ENCODE data around the gene CSTA.
"Not testable (repeated sequence)": the region's sequence is repeated elsewhere in the genome, so short reads cannot be mapped to it uniquely, and the experiment has no call there.

CSTA gene

GRCh38 chr3:122362026-122362425, 37.0 kb downstream of the CSTA start:
- H2AFZ ChIP-seq (ENCODE audit: low read length), result no peak overlapping the region
- no peak overlapping the region for H3K9ac ChIP-seq (ENCODE audit: low read depth, low read length, poor library complexity, severe bottlenecking)
- H3K4me1 ChIP-seq (ENCODE audit: insufficient read depth, low read length, poor library complexity, severe bottlenecking), result no peaks in the 10 kb centered on the region
- no peaks in the 10 kb centered on the region for H3F3A ChIP-seq (ENCODE audit: low read depth)
- no peak overlapping the region for H3K4me3 ChIP-seq (ENCODE audit: low read length, poor library complexity, severe bottlenecking)
- no peaks in the 10 kb centered on the region for H3K27me3 ChIP-seq (ENCODE audit: insufficient read depth, low read length, poor library complexity, severe bottlenecking)
- H3K4me2 ChIP-seq (ENCODE audit: low read depth, low read length, poor library complexity, severe bottlenecking), result no peak overlapping the region
- H3K79me2 ChIP-seq (ENCODE audit: insufficient read depth, low read length), result no peaks in the 10 kb centered on the region
- H4K20me1 ChIP-seq (ENCODE audit: insufficient read depth, low read length, poor library complexity, severe bottlenecking), result no peaks in the 10 kb centered on the region
- no peaks in the 10 kb centered on the region for H3K9me3 ChIP-seq (ENCODE audit: insufficient read depth, low read depth, low read length)
- TF ChIP-seq CTCF (conservative IDR thresholded peaks at IDR 0.05; ENCODE audit: low read length) (no peak), EZH2phosphoT487 (IDR thresholded peaks at IDR 0.05; ENCODE audit: borderline replicate concordance) (no peak)
- H3K36me3 ChIP-seq (ENCODE audit: insufficient read depth, low read length), result peaks cover 35% of the 10 kb centered on the region; the same call in 1 of the 2 replicates
- no peaks in the 10 kb centered on the region for H3K9me2 ChIP-seq (replicated peaks; ENCODE audit: low read depth, low read length)

- Histone ChIP-seq H3K9me3 (ENCODE audit: insufficient read depth, low read depth, low read length) (no peaks in the 10 kb centered on the region), H3K36me3 (ENCODE audit: insufficient read depth, low read length) (peaks cover 37% of the 10 kb centered on the region), H3F3A (ENCODE audit: low read depth) (no peaks in the 10 kb centered on the region), H3K4me2 (ENCODE audit: low read depth, low read length, poor library complexity, severe bottlenecking) (no peak overlapping the region), H4K20me1 (ENCODE audit: insufficient read depth, low read length, poor library complexity, severe bottlenecking) (no peaks in the 10 kb centered on the region), H3K4me3 (ENCODE audit: low read length, poor library complexity, severe bottlenecking) (no peak overlapping the region), H3K27me3 (ENCODE audit: insufficient read depth, low read length, poor library complexity, severe bottlenecking) (no peaks in the 10 kb centered on the region), H3K4me1 (ENCODE audit: insufficient read depth, low read length, poor library complexity, severe bottlenecking) (no peaks in the 10 kb centered on the region), H2AFZ (ENCODE audit: low read length) (no peak overlapping the region), H3K79me2 (ENCODE audit: insufficient read depth, low read length) (no peaks in the 10 kb centered on the region), H3K9ac (ENCODE audit: low read depth, low read length, poor library complexity, severe bottlenecking) (no peak overlapping the region), H3K9me2 (replicated peaks; ENCODE audit: low read depth, low read length) (no peaks in the 10 kb centered on the region)
- TF ChIP-seq CTCF (conservative IDR thresholded peaks at IDR 0.05; ENCODE audit: low read length) (no peak), EZH2phosphoT487 (IDR thresholded peaks at IDR 0.05; ENCODE audit: borderline replicate concordance) (no peak)
Measured at GRCh38 chr3:122364490-122364889, 39.4 kb downstream of the CSTA start.

- peaks cover 38% of the 10 kb centered on the region for H3K36me3 ChIP-seq (ENCODE audit: insufficient read depth, low read length)
- H3K9me3 ChIP-seq (ENCODE audit: insufficient read depth, low read depth, low read length), result no peaks in the 10 kb centered on the region
- H2AFZ ChIP-seq (ENCODE audit: low read length), result no peak overlapping the region
- TF ChIP-seq CTCF (conservative IDR thresholded peaks at IDR 0.05; ENCODE audit: low read length) (no peak), EZH2phosphoT487 (IDR thresholded peaks at IDR 0.05; ENCODE audit: borderline replicate concordance) (no peak)
- no peaks in the 10 kb centered on the region for H3K79me2 ChIP-seq (ENCODE audit: insufficient read depth, low read length)
- H3K4me3 ChIP-seq (ENCODE audit: low read length, poor library complexity, severe bottlenecking), result no peak overlapping the region
- H4K20me1 ChIP-seq (ENCODE audit: insufficient read depth, low read length, poor library complexity, severe bottlenecking), result no peaks in the 10 kb centered on the region
- no peak overlapping the region for H3K9ac ChIP-seq (ENCODE audit: low read depth, low read length, poor library complexity, severe bottlenecking)
- no peak overlapping the region for H3K4me2 ChIP-seq (ENCODE audit: low read depth, low read length, poor library complexity, severe bottlenecking)
- H3F3A ChIP-seq (ENCODE audit: low read depth), result no peaks in the 10 kb centered on the region
- H3K4me1 ChIP-seq (ENCODE audit: insufficient read depth, low read length, poor library complexity, severe bottlenecking), result no peaks in the 10 kb centered on the region
- no peaks in the 10 kb centered on the region for H3K9me2 ChIP-seq (replicated peaks; ENCODE audit: low read depth, low read length)
- H3K27me3 ChIP-seq (ENCODE audit: insufficient read depth, low read length, poor library complexity, severe bottlenecking), result no peaks in the 10 kb centered on the region
Measured at GRCh38 chr3:122365073-122365472, 40.0 kb downstream of the CSTA start.

GRCh38 chr3:122365582-122366378, 40.7 kb downstream of the CSTA start:
- H3F3A ChIP-seq (ENCODE audit: low read depth); H4K20me1 ChIP-seq (ENCODE audit: insufficient read depth, low read length, poor library complexity, severe bottlenecking); H3K9ac ChIP-seq (ENCODE audit: low read depth, low read length, poor library complexity, severe bottlenecking); H3K4me2 ChIP-seq (ENCODE audit: low read depth, low read length, poor library complexity, severe bottlenecking); H3K9me3 ChIP-seq (ENCODE audit: insufficient read depth, low read depth, low read length); H3K4me3 ChIP-seq (ENCODE audit: low read length, poor library complexity, severe bottlenecking); H3K79me2 ChIP-seq (ENCODE audit: insufficient read depth, low read length); H3K27me3 ChIP-seq (ENCODE audit: insufficient read depth, low read length, poor library complexity, severe bottlenecking); H3K4me1 ChIP-seq (ENCODE audit: insufficient read depth, low read length, poor library complexity, severe bottlenecking); H2AFZ ChIP-seq (ENCODE audit: low read length); H3K9me2 ChIP-seq (replicated peaks; ENCODE audit: low read depth, low read length): not testable (repeated sequence)
- H3K36me3 ChIP-seq (ENCODE audit: insufficient read depth, low read length), result peaks cover 38% of the 10 kb centered on the region
